Suppressor macrophage treated with lipopolysaccharide for 1 hour (primary cell): ENCODE results near the gene GPC5.

ENCODE experiments used
- DNase-seq, 3 donors: peaks; one replicate each; pipeline ENCODE4 v3.0.0-alpha.2; 2020 to 2022

GPC5 gene

DNA sequence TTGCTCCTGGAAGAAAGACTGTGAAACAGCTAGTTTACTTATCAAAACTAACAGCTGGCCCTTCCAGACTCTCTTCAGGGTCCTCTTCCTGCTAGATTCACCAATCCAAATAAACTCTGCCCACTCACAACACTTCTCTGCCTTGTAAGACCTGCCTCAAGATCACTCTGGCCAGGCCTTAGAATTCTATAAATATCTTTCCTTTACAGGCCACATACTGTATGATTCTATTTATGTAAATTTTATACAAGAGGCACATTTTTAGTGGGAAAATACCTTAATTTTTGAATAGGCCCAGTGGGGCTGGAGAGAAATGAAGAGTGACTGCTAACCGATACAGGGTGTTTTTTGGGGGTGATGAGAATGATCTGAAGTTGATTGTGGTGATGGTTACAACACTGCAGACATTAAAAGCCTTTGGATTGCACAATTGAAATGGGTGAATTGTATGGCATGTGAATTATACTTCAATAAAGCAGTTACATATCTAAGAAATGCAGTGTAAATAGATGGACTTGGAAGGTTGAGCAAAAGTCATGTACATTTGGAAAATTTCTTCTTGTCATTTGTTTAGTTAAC is 141.8 kb downstream of the GPC5 start:
- no peak for DNase-seq

DNA sequence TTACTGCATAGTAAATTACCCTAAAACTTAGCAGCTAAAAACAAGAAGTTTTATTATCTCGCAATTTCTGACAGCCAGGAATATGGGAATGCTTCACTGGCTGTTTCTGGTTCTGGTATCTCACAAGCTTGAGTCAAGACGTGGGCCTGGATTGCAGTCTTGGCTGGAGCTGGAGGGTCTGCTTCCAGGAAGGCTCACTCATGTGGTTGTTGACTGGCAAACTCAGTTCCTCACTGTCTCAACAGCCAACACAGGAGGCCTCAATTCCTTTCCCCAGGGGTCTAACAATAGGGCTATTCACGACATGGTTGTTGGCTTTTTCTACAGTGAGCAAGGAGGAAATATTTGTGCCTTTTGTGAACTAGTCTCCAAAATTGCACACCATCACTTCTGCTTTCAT is 146.3 kb downstream of the GPC5 start:
- peak in 1 of 3 donors; percentile 8 for DNase-seq

DNA sequence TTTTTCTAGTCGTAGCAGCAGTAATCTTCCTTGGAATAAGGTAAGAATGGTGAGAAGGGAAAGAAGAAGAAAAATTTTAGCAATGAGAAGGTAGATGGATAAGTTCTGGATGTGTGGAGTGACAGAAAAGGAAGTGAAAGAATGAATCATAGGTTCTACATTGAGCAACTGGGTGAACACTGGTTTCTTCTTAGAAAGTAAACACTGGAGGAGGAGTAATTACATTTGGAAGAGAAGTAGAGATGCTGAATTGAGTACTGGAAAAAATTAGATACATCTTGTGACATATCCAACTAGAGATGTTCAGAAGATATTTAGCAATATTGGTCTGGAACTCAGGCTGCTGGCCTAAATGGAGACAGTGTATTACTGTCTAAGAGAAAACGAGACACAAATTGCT is 148.5 kb downstream of the GPC5 start:
- DNase-seq = peak; percentile 16 to 56 (median 42)

- DNase-seq = no peak
These were observed 155.2 kb downstream of the GPC5 start for GRCh38 chr13:91553584-91553983.

DNA sequence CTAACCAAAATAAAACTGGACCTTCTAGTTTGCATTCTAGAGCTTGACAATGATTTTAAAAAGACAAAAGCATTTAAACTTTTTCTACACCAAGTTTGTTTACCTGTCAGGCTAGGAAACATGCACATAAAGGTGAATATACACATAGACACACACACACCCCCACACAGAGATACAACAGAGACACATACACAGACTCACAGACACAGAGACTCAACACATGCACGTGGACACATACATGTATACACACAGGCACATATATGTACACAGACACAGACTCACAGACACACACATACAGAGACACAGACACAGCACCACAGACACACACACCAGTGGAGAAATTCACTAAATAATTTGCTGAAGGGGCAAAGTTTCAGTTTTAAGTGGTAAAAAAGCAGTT is 155.7 kb downstream of the GPC5 start:
- no peak for DNase-seq

DNA sequence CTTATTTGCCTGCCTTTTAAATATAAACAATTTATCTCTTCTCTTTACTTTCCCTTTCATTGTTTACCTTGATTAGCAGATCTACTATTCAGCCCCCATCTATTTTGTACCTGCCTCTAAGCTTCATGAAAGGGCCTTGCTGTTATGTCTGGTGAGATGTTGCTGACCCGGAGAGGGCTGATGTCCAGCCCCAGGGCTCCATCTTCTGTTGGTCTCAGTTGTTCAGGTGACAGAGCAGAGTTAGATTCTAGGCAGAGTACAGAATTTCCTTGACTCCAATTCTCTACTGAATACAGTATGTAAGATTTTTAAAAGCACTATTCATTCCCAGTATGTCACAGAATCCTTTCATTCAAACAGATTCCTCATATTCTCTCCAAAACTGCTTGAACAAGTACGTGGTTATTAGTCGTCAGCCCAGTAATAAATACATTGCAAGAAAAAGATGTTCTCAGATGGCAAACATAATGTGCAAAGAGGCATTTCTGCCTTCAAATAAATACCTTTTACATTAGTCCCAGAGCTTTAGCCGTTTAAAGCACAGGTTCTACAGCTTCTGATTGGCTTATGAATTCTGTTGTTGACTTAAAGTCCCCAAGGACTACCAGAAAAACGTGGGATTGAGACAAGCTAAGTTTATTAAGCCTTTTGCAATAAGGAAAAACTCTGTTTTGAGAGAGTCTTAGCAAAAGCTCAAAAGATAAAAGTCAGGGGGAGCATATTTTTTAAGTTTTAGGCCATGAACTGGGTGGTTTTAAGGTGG is 159.1 kb downstream of the GPC5 start:
- DNase-seq = no peak

GRCh38 chr13:91563799-91564198 is 165.4 kb downstream of the GPC5 start:
- no peak for DNase-seq

DNA sequence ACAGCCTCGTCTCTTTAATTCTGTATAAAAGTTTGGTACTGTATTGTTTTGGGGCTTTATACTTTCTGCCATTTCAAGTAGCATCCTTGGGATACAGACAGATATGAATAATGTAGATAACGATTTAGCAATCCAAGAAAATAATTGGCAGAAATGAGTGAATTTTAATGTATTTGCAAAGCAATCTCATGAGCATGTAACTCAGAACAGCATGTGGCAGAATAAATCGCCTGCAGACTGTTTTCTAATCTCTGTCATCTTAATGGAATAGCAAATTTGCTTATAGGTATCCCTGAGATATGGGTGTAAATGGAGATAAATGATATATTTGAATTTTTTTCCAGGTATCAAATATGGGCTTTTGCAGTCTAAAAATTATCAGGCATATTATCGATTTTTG is 166.0 kb downstream of the GPC5 start:
- no peak for DNase-seq

- DNase-seq = no peak
These were observed 166.9 kb downstream of the GPC5 start for GRCh38 chr13:91565296-91565695.

GRCh38 chr13:91567485-91568207 is 169.2 kb downstream of the GPC5 start:
- no peak for DNase-seq

DNA sequence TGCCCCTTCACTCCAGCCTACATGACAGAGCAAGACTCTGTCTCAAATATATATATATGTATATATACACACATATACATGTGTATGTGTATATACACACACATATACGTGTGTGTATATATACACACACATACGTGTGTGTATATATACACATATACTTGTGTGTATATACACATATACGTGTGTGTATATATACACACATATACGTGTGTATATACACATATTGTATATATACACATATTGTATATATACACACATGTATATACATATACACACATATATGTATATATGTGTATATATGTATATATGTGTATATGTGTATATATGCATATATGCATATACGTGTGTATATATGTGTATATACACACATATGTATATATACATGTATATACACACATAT is 173.3 kb downstream of the GPC5 start:
- DNase-seq = no peak

GRCh38 chr13:91572439-91572838 is 174.0 kb downstream of the GPC5 start:
- no peak for DNase-seq

DNA sequence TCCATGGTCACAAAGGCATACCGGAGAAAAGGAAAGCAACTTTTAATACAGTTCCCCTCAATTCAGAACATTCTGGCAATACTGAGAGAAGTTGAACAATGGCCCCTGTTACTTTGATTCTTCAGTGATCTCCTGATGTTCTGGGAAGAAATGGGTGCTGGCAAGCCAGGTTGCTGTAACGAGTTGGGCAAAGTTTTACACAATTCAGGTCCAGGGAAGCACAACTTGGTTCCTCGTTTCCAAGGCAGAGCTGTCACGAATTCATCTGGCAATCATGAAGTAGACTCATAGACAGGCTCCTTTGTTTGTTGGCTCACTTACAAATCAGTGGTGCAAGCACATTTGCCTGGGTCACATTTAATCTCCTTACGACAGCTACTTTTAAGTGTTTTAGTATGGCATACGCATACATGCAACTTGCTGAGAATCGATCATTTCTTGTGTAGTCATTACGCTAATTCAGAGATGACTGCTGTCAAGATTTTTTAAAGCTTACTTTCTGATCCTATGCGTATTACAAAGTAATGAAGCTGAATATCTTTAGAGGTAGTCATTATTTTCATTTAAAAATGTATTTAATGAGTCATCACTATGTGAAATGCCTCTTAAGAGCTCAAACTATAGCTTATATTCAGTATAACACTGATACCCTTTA is 174.7 kb downstream of the GPC5 start:
- no peak for DNase-seq

GRCh38 chr13:91574766-91575165 is 176.3 kb downstream of the GPC5 start:
- no peak for DNase-seq

DNA sequence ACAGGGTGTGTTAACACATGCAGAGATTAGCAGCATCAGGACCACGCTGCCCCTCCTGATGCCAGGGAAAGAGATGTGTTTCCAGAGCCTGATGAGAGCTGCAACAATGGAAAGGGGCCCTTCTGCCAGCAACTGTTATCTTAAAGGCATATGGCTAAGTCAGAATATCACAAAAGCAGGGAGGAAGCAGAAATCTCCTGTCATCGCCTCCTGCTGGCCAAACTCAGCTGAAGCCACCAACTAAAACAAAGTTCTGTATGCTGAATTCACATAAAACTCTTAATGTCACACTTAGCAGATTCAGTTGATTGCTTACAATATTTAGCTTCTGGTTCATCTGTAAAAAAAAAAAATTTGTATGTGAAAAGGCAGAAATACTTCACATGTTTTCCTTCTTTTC is 178.2 kb downstream of the GPC5 start:
- peak in 1 of 3 donors; percentile 1 for DNase-seq

GRCh38 chr13:91579320-91579719 is 180.9 kb downstream of the GPC5 start:
- no peak for DNase-seq

- no peak for DNase-seq
These were observed 182.3 kb downstream of the GPC5 start for GRCh38 chr13:91580749-91581148.

- no peak for DNase-seq
These were observed 188.2 kb downstream of the GPC5 start for GRCh38 chr13:91586609-91587008.

GRCh38 chr13:91588541-91588940 is 190.1 kb downstream of the GPC5 start:
- no peak for DNase-seq

GRCh38 chr13:91592056-91593014 is 193.9 kb downstream of the GPC5 start:
- DNase-seq = no peak

DNA sequence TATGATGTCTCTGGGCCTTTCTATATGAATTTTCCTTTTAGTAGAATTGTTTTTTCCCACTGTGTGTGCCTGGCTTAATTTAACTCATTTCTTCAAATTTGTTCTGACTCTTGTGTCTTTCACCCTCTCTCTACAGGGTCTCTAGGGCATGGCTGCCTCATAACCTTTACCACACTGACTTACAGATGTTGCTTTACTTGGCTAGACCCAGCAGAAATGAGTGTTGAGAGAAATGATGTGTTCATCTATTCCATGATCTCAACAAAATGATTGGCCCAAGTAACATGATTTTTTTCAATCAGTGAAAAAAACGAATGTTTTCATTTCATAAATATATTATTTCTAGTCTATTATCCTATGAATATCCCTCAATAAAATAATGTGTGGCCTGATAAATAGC is 195.0 kb downstream of the GPC5 start:
- no peak for DNase-seq

- no peak for DNase-seq
These were observed 195.6 kb downstream of the GPC5 start for GRCh38 chr13:91594061-91594460.
